Renal pelvis (tissue), 4 donors: ENCODE results near the gene COLEC11. TPM values are rescaled to one million over a fixed set of nuclear protein-coding genes. Genes with fewer than 3 reads are reported as not detected.
"Not testable (repeated sequence)": the region's sequence is repeated elsewhere in the genome, so short reads cannot be mapped to it uniquely, and the experiment has no call there.

Experiments used
- DNase-seq: peaks from one replicate; pipeline ENCODE4 v3.0.0-alpha.2; 2013
- polyA plus RNA-seq, 3 donors: library from polyadenylated mRNA; unstranded; fragments of 120-200 nt; gene quantifications; one replicate each; pipeline ENCODE4 v1.2.1, GENCODE V29; 2013; ENCODE audit not compliant: insufficient read length in 3 of 3

Gene COLEC11
- polyA plus RNA-seq, 3 donors: 2.4 to 6.5 (median 2.7) TPM

- no peak for DNase-seq
Observed at GRCh38 chr2:3619033-3619432, 24.1 kb downstream of the COLEC11 start.

GRCh38 chr2:3619661-3620060, 24.7 kb downstream of the COLEC11 start:
- DNase-seq: not testable (repeated sequence)

GRCh38 chr2:3620834-3621233, 25.9 kb downstream of the COLEC11 start:
- no peak for DNase-seq

- no peak for DNase-seq
Observed at GRCh38 chr2:3622967-3623366, 28.1 kb downstream of the COLEC11 start.

GRCh38 chr2:3624059-3624794, 29.3 kb downstream of the COLEC11 start:
- DNase-seq: no peak

GRCh38 chr2:3625186-3625585, 30.3 kb downstream of the COLEC11 start:
- no peak for DNase-seq

GRCh38 chr2:3626118-3626811, 31.4 kb downstream of the COLEC11 start:
- peak; percentile 55 for DNase-seq

GRCh38 chr2:3626812-3627499, 32.0 kb downstream of the COLEC11 start:
- DNase-seq: no peak

GRCh38 chr2:3627500-3628100, 32.7 kb downstream of the COLEC11 start:
- DNase-seq: no peak

- no peak for DNase-seq
Observed at GRCh38 chr2:3628241-3628679, 33.3 kb downstream of the COLEC11 start.

- no peak for DNase-seq
Observed at GRCh38 chr2:3628800-3629199, 33.9 kb downstream of the COLEC11 start.

- no peak for DNase-seq
Observed at GRCh38 chr2:3630631-3631030, 35.7 kb downstream of the COLEC11 start.

- no peak for DNase-seq
Observed at GRCh38 chr2:3631161-3631850, 36.4 kb downstream of the COLEC11 start.

GRCh38 chr2:3631851-3632659, 37.1 kb downstream of the COLEC11 start:
- no peak for DNase-seq

- no peak for DNase-seq
Observed at GRCh38 chr2:3633089-3633981, 38.4 kb downstream of the COLEC11 start.

GRCh38 chr2:3633982-3634595, 39.2 kb downstream of the COLEC11 start:
- no peak for DNase-seq

GRCh38 chr2:3634596-3635121, 39.7 kb downstream of the COLEC11 start:
- DNase-seq: no peak

- no peak for DNase-seq
Observed at GRCh38 chr2:3635171-3635974, 40.5 kb downstream of the COLEC11 start.
